Panc1 (cell line): ENCODE data around the gene HOXA9. TPM values are rescaled to one million over a fixed set of nuclear protein-coding genes. Genes with fewer than 3 reads are reported as not detected.
A peak's percentile ranks its signal among the peaks of the same experiment; 100 is the strongest.

Source experiments
- ATAC-seq: fragments of 200-7000 bp; cut with Tn5 transposase; 2 replicates; pipeline ENCODE4 v1.9.1; 2020; ENCODE audit warnings: mild to moderate bottlenecking, moderate library complexity
- BruUV-seq: library from RNA; stranded (reverse); fragments of 400-500 nt; replicated peaks from 2 replicates; lab custom pipeline; 2021; lab: Mats Ljungman, UMichigan
- CTCF ChIA-PET: fragments of 300-600 bp; sonication (Branson Sonifier 250); formaldehyde crosslinking; loops from one replicate; lab custom pipeline; 2022; ENCODE audit warnings: antibody characterized with exemption; lab: Charles Lee
- POLR2A ChIA-PET: fragments of 300-600 bp; sonication (Branson Sonifier 250); formaldehyde crosslinking; loops from one replicate; lab custom pipeline; 2022; ENCODE audit warnings: antibody characterized with exemption; lab: Charles Lee
- DNase-seq: peaks from one replicate; pipeline ENCODE4 v3.0.0-alpha.2; 2010; ENCODE audit warnings: low read depth, low spot score
- H3K27ac ChIP-seq: 2 replicates; pipeline ENCODE4 v1.5.1; 2011; ENCODE audit warnings: mild to moderate bottlenecking, low read length, inconsistent platforms
- H3K27me3 ChIP-seq: fragments of 200-500 bp; sonication (Bioruptor generic); 2 replicates; pipeline ENCODE4 v1.6.0; 2014; ENCODE audit warnings: low read length, inconsistent platforms; ENCODE audit not compliant: control insufficient read depth, insufficient read depth
- H3K36me3 ChIP-seq: fragments of 200-500 bp; sonication (Bioruptor generic); 2 replicates; pipeline ENCODE4 v1.5.1; 2014; ENCODE audit warnings: inconsistent platforms, mild to moderate bottlenecking, low read length, moderate library complexity; ENCODE audit not compliant: control insufficient read depth, insufficient read depth
- H3K4me1 ChIP-seq: 2 replicates; pipeline ENCODE4 v1.5.1; 2011; ENCODE audit warnings: inconsistent platforms, mild to moderate bottlenecking, low read length, moderate library complexity; ENCODE audit not compliant: control insufficient read depth, insufficient read depth
- H3K4me3 ChIP-seq, 2 experiments: 2 replicates each; pipeline ENCODE4 v1.5.1; 2011 to 2012; ENCODE audit warnings: low read depth in 2 of 2, low read length in 2 of 2, mild to moderate bottlenecking in 2 of 2, inconsistent platforms in 1 of 2, moderate library complexity in 1 of 2
- H3K9me3 ChIP-seq: fragments of 200-500 bp; sonication (Bioruptor generic); 2 replicates; pipeline ENCODE4 v1.5.1; 2014; ENCODE audit warnings: low read depth, mild to moderate bottlenecking, inconsistent platforms, low read length, moderate library complexity; ENCODE audit not compliant: control insufficient read depth, insufficient read depth
- CTCF ChIP-seq: fragments of 450-650 bp; IDR thresholded peaks from 2 replicates; pipeline ENCODE4 v1.5.1; 2017; ENCODE audit warnings: mild to moderate bottlenecking
- POLR2AphosphoS5 ChIP-seq: IDR thresholded peaks from 2 replicates; pipeline ENCODE4 v1.6.1; 2012; ENCODE audit warnings: mild to moderate bottlenecking, low read depth, low read length, moderate library complexity
- REST ChIP-seq, 2 experiments: IDR thresholded peaks; 2 replicates each; pipeline ENCODE4 v1.6.1; 2011 to 2012; ENCODE audit warnings: low read depth in 2 of 2, control low read depth in 1 of 2, low read length in 1 of 2, mild to moderate bottlenecking in 1 of 2, moderate library complexity in 1 of 2; ENCODE audit not compliant: insufficient read depth in 1 of 2
- SIN3A ChIP-seq: IDR thresholded peaks from 2 replicates; pipeline ENCODE4 v1.6.1; 2012; ENCODE audit warnings: low read depth, mild to moderate bottlenecking, low read length, moderate library complexity, borderline replicate concordance; ENCODE audit not compliant: insufficient read depth
- TCF7L2 ChIP-seq: IDR thresholded peaks from 2 replicates; pipeline ENCODE4 v1.6.1; 2011; ENCODE audit warnings: mild to moderate bottlenecking, low read depth, low read length, inconsistent platforms
- in situ Hi-C: cut with HindIII; loops from 2 replicates; pipeline ENCODE4 v1.10.0; 2016; ENCODE audit warnings: low sequenced_read_pairs, low pct_unique_long_range_greater_than_20kb
- intact Hi-C: fragments of 100-400 bp; cut with micrococcal nuclease; formaldehyde crosslinking; loops from one replicate; pipeline ENCODE4 v1.10.0; 2022; ENCODE audit not compliant: unreplicated experiment
- total RNA-seq: library from RNA; stranded (reverse); gene quantifications from one replicate; pipeline ENCODE4 v1.2.1, GENCODE V29; 2021; ENCODE audit not compliant: unreplicated experiment

Gene HOXA9
- total RNA-seq, 1 experiment from 2014 or later: not detected

- POLR2A ChIA-PET: interaction anchor here (0.6 kb wide), 1 partner anchor 284 kb away, joined by 5 read pairs; no protein-coding TSS in a partner anchor
- no peak for ATAC-seq
- Histone ChIP-seq H3K9me3 (no peaks in the 10 kb centered on the region), H3K27me3 (no peaks in the 10 kb centered on the region), H3K4me1 (peaks cover 50% of the 10 kb centered on the region), H3K36me3 (no peaks in the 10 kb centered on the region), H3K27ac (no peak overlapping the region), H3K4me3 (no peak overlapping the region)
- TF ChIP-seq REST (IDR thresholded peaks at IDR 0.05; ENCODE audit: insufficient read depth in 1 of 2, low read depth in 2 of 2, low read length in 1 of 2) (no peak), SIN3A (no peak), POLR2AphosphoS5 (no peak), CTCF (no peak), TCF7L2 (no peak)
- CTCF ChIA-PET: interaction anchor here (0.7 kb wide), 1 partner anchor 53 kb away, joined by 3 read pairs; no protein-coding TSS in a partner anchor
- DNase-seq: no peak
- intact Hi-C loops (no loop called here), in situ Hi-C loops (loop anchor here (5.0 kb wide), 1 partner anchor 282 kb away; no protein-coding TSS in a partner anchor)
- BruUV-seq: no TSS peak
Measured at GRCh38 chr7:27139334-27140125, 25.8 kb downstream of the HOXA9 start.

- BruUV-seq: no TSS peak
- peaks cover 52% of the 10 kb centered on the region for H3K4me1 ChIP-seq
- in situ Hi-C loops: no loop called here
- ATAC-seq (no peak), DNase-seq (no peak)
- intact Hi-C loops: no loop called here
- no peak overlapping the region for H3K4me3 ChIP-seq
- ChIA-PET POLR2A (no interaction called here), CTCF (no interaction called here)
- no peak for TF ChIP-seq CTCF
- no peak for TF ChIP-seq SIN3A
- no peak for TF ChIP-seq TCF7L2
- TF ChIP-seq POLR2AphosphoS5: no peak
- no peak for TF ChIP-seq REST (IDR thresholded peaks at IDR 0.05; ENCODE audit: insufficient read depth in 1 of 2, low read depth in 2 of 2, low read length in 1 of 2)
- H3K27me3 ChIP-seq: no peaks in the 10 kb centered on the region
- no peaks in the 10 kb centered on the region for H3K9me3 ChIP-seq
- peak overlapping the region; percentile 5; the same call in 1 of the 2 replicates for H3K27ac ChIP-seq
- no peaks in the 10 kb centered on the region for H3K36me3 ChIP-seq
Measured at GRCh38 chr7:27138985-27139333, 26.4 kb downstream of the HOXA9 start.
